Fibroblast of mammary gland (primary cell): ENCODE data around the gene RELN.

Experiments
- DNase-seq: peaks from one replicate; pipeline ENCODE4 v3.0.0-alpha.2; 2010; ENCODE audit warnings: low read depth
- H3K4me3 ChIP-seq: 2 replicates; pipeline ENCODE4 v1.5.1; 2011; ENCODE audit warnings: low read depth, mild to moderate bottlenecking, low read length, moderate library complexity; ENCODE audit not compliant: control insufficient read depth
- TF ChIP-seq, protein P1 (sequence below): conservative IDR thresholded peaks from 2 replicates; pipeline ENCODE4 v1.5.1; 2011; ENCODE audit warnings: low read depth, low read length, inconsistent platforms; ENCODE audit not compliant: control insufficient read depth, insufficient read depth

The RELN gene

GRCh38 chr7:103772171-103772773 lies 217.2 kb downstream of the RELN start:
- H3K4me3 ChIP-seq = no peak overlapping the region
- no peak for DNase-seq
- TF ChIP-seq, protein P1, sequence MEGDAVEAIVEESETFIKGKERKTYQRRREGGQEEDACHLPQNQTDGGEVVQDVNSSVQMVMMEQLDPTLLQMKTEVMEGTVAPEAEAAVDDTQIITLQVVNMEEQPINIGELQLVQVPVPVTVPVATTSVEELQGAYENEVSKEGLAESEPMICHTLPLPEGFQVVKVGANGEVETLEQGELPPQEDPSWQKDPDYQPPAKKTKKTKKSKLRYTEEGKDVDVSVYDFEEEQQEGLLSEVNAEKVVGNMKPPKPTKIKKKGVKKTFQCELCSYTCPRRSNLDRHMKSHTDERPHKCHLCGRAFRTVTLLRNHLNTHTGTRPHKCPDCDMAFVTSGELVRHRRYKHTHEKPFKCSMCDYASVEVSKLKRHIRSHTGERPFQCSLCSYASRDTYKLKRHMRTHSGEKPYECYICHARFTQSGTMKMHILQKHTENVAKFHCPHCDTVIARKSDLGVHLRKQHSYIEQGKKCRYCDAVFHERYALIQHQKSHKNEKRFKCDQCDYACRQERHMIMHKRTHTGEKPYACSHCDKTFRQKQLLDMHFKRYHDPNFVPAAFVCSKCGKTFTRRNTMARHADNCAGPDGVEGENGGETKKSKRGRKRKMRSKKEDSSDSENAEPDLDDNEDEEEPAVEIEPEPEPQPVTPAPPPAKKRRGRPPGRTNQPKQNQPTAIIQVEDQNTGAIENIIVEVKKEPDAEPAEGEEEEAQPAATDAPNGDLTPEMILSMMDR = no peak

DNA sequence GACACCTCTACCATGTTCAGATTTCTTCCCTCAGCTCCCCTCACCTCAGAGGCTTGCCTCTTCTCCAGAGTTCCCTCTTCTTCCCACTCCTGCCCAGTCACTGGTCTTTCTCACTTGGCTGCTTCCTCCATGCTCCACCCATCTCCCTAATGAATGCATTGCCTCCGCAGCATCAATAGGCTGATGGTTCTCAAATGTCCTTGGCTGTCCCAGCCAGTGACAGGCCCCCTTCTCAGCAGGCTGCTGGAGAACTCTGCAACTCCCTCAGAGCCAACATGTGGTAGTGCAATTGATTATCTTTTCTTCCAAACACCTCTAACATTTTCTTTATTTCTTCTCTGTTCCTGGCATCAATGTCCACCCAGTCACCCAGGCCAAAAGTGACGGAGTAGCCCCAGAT lies 218.2 kb downstream of the RELN start:
- DNase-seq = no peak
- TF ChIP-seq, protein P1 = no peak
- no peak overlapping the region for H3K4me3 ChIP-seq

DNA sequence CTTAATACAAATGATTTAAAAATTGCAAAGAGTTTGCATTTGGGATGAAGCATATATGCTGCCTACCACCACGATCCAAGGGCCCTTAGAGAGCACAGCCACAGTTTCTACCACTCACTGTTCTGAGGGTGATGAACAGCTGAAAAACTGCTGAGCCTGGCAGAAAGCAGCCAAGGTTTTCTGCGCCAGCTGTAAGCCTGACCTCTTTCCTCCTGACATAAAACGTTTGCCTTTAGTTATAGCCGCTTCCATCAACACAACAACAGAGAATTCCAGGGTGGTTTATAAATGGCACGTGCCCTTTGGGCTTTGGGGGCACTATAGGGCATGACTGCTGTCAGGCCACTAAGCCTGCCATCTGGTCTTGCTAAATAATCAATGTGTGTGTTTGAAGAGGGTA lies 222.8 kb downstream of the RELN start:
- no peak overlapping the region for H3K4me3 ChIP-seq
- TF ChIP-seq, protein P1 = no peak

DNA sequence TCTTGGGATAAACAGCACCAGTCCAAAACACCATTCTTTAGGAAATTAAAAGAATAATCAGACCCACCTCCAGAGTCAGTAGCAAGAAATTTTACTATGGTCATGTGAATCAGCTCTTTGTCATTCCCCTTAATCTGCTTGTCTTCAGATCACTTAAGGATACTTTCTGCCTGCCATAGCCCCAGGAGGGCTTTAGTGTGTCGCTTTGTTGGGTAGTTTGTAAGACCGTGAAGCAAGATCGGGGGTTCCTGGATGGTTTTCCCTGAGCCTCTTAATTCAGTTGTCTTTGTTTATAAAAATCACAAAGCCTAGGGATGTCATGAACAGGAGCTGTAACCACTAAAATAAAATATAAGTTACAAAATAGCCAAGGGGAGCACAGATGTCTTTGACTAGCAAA lies 223.6 kb downstream of the RELN start:
- no peak overlapping the region for H3K4me3 ChIP-seq
- TF ChIP-seq, protein P1 = no peak
- DNase-seq = no peak

More for the DNA sequence above, 222.8 kb downstream of the RELN start:
- no peak for DNase-seq

GRCh38 chr7:103764901-103765300 lies 224.6 kb downstream of the RELN start:
- TF ChIP-seq, protein P1 = no peak
- no peak for DNase-seq
- no peak overlapping the region for H3K4me3 ChIP-seq

GRCh38 chr7:103762877-103763276 lies 226.6 kb downstream of the RELN start:
- DNase-seq = no peak
- TF ChIP-seq, protein P1 = no peak
- no peak overlapping the region for H3K4me3 ChIP-seq

- TF ChIP-seq, protein P1 = no peak
- no peak overlapping the region for H3K4me3 ChIP-seq
- no peak for DNase-seq
Measured at GRCh38 chr7:103762065-103762760, 227.2 kb downstream of the RELN start.
